GM19238 (cell line): ENCODE measurements around the gene STAB2.

ENCODE experiments used
- DNase-seq: peaks from one replicate; pipeline ENCODE4 v3.0.0; 2011; ENCODE audit warnings: low spot score; ENCODE audit not compliant: insufficient read length

STAB2 gene

DNA sequence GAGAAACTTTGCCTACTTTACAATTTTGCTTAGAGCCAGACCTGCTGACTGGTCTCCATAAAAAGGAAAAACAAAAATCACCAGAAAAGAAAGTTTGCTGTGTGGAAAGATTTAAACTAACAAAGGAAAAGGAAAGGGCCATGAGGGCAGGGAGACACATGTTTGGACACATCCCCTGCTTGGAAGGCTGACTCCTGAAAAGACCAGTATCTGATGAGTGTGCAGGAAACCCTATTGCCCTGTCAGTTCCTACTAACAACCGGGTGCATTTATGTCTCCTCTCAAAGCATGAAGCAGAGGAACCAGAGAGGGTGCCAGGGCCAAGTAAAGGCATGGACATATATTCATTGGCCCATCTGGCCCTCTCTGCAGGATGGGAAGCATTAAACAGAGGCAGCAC lies 7.0 kb upstream of the STAB2 start:
- no peak for DNase-seq

DNA sequence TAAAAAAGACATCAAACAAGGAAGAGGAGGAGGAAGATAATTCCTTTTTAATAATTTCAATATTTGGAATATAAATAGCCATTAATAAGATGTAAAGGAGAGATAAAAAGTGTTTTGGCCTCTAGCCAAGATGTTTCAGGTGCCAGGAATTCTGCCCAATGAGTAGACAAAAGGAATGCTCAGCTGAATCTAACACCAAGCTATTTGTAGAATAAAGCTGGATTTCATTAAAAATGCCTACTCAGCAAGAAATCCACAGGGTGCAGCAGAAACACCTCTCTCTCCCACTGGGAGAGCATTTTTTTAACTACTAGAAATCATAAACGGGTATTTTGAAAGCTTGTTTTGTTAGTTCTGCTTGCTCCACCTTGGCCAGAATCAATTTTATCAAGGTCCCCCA lies 4.1 kb upstream of the STAB2 start:
- DNase-seq: no peak

DNA sequence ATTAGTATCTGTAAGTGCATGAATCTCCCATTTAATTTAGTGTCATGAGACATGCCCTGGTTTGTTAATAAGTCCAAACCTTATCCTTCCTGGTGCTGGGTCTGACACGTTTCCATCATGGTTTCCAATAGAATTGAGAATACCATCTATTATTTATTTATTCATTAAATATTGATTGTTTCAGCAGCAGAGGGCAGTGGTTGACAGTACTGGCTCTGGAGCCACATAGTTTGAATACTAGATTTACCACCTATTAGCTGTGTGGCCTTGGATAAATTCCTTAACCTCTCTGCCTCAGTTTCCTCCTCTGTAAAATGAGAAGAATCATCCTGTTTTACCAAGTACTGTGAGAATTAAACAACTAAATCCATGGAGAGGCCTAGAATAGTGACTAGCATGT lies 941 bp upstream of the STAB2 start:
- no peak for DNase-seq

DNA sequence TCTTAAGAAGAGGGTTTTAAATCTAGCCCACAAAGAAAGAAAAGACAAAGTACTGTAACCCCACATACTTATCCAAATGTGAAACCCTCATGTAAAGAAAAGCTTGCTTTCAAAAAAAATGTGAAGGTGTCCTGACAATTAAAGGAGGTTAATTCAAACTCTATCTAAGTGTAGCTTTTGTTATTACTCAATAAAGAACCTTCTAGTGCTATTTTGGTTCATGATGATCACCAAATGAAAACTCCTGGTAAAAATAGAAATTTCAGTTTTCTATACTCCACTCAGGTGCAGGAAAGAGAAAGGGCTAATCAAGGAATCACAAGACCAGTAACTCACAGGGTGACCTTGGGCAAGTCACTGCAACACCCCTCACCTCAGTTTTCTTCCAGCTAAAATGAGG lies 1.6 kb downstream of the STAB2 start:
- DNase-seq: no peak

DNA sequence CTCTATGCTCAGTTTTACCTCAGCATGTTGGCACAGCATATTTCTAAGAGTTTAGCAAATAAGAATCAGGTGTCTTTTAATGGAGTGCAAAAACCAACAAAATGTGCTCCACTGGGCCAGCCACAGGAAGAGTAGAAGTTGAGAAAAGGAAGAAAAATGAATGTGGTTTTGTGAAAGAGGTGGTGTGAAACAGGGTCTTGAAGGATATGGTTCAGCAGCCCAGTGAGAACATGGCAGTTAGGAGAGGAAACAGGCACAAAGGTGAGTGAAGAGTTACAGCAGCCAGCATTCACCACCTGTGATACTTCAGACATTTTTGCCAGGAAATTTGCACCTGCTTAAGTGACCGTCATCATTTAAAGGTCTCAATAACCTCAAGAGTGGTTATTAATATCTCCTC lies 2.4 kb downstream of the STAB2 start:
- DNase-seq: no peak

DNA sequence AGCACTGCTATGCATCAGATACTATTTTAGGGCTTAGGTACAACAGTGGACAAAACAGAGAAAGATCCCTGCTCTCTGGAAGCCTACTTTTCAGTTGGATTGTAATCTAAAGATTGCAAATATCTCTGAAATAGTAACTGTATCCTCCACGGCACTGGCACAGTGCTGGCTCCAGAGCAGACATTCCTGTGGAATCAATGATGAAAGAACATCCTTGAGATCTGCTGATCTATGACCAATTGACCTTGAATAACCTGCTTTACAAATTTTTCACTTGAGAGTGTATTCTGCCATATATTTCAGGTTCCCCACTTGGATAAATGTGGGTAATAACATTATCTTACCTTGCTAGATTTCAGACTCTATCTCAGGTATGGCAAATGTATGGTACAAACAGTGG lies 3.2 kb downstream of the STAB2 start:
- DNase-seq: no peak

DNA sequence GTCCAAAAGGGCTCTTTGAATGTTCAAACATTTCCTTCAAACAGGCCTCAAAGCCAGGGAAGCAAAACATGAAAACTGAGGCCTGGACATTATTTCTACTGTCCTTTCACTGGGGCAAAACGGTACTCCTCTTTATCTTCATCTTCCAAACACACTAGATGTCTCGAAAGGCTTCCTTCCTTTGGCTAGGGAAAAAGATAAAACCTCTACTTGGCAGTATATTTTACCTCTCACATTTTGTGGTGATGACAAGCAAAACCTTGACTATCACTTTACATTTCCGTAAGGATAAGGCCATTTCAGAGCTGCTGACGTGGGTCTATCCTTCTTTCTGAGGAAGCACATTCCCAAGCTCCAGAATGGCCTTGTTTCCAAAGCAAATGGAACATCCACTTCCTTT lies 9.9 kb downstream of the STAB2 start:
- no peak for DNase-seq

DNA sequence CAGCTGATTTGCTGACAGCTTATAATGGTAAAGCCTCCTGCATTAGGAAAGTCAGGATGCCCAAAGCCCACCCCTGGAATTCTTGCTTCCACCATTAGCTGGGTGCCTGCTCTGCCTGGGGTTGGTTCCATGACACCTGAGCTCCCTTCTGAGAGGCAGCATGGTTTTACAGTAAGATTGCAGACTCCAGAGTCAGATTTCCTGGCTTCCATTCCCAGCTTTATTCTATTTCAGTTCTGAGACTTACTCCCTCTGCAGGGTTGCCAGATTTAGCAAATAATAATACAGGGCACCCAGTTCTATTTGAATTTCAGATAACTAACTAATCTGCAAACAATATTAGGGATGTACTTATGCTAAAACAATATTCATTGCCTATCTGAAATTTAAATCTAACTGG lies 12.2 kb downstream of the STAB2 start:
- no peak for DNase-seq

DNA sequence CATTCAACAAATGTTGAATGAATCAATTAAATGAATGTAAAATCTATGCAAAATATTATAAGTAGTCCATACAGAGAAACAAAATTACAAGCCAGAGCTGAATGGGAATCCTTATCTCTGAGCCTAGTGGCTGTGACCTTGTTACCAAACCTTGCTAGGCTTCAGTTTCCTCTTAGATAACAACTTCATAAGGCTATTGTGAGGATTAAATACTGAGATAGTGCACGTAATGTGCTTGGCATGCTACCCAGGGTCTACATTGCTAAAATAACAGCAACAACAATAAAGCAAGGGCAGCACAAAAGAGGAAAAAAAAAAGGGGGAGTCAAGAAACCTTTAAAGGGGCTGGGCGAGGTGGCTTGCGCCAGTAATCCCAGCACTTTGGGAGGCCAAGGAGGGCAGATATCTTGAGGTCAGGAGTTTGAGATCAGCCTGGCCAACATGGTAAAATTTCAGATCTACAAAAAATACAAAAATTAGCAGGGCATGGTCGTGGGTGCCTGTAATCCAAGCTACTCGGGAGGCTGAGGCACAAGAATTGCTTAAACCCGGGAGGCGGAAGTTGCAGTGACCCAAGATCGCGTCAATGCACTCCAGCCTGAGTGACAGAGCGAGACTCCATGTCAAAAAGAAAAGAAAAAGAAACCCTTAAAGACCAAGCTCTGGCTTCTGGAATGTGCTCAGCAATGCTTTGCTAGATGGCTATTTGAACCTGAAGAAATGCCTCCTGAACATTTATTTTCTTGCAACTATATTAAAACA lies 14.1 kb downstream of the STAB2 start:
- no peak for DNase-seq

DNA sequence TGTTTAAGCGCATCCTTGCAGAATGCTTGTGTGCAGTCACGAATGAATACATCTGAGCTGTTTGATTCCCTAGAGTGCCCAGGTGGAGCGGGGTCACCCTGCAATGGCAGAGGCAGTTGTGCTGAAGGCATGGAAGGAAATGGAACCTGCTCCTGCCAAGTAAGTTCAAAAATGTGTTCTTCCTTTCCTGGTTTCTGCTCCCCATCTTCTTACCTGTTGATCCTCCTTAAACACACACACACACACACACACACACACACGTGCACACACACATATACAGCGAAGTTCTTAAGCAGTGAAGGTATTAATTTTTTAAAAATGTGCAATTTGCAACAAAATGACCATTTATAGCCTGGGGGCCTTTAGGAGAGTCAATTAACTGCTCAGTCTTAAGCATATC lies 33.3 kb downstream of the STAB2 start:
- DNase-seq: no peak

DNA sequence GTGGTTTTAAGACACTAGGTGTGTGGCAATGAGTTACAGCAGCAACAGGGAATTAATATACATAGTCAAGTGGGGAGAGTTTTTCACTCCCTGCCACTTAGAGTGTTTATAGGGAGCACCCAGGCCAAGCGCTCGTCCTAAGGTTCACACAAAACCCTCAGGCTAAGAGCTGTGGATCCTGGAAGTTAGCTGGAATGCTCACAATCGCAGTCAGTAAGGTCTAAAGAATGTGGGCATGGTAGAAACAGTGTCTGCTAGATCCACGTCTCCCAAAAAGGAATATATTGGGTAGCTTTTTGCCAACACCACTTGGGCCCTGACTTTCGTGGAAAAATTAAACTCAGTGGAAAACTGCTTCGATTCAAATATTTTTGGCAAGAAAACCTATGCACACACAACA lies 36.6 kb downstream of the STAB2 start:
- DNase-seq: no peak

DNA sequence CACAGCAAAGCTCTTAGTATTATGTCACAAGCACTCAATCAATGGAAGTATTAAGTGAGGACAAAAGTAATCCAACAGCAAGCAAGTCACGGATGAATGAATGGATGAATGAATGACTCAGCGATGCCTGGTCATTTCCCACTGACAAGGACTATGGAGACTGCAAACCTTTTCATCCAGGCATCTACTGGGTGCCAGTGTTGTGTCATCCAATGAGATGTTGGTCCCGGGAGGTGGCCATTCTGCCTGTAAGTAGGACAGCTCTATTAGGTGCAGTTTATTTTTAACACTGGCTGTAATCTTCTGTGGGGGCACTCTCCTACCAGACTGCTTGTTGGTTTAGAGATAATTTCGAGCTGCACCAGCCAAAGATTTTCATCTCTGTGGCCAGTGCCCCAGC lies 39.4 kb downstream of the STAB2 start:
- no peak for DNase-seq

DNA sequence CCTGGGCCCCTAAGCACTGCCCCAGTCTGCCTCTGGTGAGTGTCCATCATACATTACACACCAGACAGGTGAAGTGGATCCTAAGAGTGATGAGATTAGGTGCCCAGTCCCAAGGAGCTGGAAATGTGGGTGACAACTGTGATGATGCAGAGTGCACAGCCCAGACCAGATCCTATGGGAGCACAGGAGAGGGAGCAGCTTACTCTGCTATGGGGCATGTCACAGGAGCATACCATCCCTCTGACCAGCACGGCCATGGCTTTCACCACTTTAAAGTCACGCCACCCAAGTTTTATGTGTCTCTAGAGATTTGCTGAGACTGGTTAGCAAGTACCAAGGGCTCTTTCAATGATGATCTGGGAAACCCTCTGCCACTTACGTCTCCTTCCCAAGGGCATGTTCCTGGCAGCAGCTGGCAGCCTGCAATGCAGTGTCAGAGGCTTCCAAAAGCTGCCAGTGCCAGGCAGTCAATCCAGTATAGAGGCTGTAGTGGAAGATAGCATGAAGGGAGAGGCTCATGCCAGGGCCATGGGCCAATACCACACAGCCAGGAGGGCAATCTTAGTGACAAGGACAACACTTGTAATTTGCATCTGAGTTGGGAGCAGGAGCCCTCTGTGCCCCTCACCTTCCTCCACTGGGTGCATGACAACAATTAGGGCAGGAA lies 40.2 kb downstream of the STAB2 start:
- DNase-seq: no peak

DNA sequence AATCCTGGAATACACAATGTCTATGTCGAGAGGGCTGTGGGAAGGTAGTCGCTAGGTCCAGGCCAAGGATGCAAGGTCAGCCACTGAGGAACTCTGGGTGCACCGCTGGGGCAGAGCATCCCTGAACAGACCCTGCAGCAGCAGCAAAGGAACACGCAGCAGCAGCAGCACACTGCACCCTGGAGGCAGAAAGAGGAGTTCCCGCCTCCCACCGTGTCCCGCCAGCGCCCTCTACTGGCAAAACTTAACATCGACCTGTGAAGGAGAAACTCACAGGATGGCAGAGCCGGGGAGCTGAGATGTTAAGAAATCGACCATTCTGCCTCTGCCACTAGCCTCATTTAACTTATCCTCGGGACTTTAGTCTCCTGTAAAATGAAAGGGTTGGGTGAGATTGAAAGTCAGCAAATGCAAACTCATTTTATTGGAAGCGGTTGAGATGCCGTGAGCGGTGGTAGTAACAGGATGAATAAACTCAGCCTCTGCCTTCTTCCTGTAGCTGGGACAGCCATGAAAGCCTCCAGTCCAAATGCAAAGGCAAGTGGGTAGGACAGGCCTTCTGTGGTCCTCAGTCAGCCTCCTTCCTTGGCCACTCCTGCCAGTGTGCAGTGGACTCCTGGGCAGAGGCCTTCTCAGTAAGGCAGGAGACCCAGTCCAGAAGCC lies 45.6 kb downstream of the STAB2 start:
- peak; percentile 78 for DNase-seq

DNA sequence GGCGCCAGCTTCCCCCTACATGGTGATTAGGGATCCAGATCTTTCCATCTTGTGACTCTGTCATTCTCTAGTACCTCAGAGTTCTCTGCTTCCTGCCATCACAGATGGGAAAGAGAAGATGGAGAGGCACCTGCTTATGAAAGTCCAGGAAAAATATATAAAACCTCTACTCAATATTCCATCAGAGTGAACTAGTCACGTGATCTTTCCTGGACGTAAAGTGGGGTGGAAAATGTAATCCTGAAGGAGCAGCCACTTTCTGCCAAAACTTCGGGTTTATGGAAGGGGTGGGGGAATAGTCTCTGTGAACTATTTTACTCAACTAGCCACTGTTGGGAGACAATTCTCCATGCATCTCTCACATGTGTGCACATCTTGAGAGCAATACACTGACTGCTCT lies 47.7 kb downstream of the STAB2 start:
- no peak for DNase-seq

DNA sequence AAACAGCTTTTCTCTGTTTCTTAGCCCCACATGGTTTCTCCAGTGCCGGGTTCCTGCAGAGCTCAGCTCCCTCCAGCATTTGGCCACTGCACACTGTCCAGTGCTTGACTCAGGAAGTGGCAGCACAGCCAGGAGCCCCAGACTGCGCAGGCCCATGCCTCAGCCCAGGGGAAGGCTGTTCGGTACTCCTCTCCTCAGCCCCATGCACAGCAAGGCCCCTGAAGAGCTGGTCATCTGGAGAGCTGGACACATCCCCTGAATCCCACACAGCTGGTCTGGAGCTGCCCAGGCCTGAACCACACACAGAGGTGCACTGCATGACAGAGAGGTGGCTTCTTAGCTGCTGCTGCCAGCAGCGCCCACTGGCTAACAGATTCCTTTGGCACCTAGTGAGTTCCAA lies 48.3 kb downstream of the STAB2 start:
- DNase-seq: no peak

DNA sequence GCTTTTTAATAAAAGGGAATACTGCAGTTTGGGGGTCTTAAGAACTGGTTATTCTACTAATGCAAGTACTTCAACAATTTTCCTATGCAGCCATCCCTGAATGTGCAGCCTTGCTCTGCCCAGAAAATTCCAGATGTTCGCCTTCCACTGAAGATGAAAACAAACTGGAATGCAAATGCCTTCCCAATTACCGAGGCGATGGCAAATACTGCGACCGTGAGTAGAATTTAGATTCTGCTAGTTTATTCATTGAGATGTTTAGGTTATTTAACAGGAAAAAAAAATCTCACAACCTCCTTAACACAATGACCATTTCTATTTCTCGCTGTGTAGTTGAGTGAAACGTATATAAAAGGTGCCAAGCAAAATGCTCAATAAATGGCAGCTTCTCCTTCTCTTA lies 49.9 kb downstream of the STAB2 start:
- DNase-seq: no peak

DNA sequence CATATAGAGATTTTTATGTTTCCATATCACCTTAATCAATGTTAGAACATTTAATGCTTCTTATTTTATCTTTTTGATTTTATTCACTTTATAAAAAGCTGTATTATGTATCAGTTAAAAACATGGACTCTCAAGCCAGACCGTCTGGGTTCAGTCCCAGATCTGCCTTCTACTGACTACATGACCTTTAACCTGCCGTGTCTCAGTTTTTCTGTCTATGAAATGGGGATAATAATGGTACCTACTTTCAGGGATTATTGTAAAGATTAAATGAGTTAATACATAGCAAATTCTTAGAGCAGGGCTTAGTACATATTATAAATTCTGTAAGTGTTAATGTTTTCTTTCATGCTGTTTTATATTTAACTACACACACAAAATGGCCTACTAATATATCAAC lies 50.4 kb downstream of the STAB2 start:
- no peak for DNase-seq

DNA sequence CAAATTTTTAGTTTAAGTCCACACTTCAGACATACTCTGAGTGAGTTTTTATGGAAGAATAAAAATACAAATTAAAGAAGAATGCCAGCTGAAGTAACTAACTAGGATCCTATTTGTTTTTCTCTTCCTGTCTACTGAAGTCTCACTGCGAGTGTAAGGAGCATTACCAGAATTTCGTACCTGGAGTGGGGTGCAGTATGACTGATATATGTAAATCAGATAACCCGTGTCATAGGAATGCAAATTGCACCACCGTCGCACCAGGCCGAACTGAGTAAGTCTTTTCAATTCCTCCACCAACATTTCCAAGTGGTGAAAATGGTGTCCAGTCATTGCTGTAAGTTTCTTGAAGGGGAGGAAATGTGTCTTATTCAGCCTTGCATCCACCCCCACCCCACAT lies 52.9 kb downstream of the STAB2 start:
- no peak for DNase-seq

DNA sequence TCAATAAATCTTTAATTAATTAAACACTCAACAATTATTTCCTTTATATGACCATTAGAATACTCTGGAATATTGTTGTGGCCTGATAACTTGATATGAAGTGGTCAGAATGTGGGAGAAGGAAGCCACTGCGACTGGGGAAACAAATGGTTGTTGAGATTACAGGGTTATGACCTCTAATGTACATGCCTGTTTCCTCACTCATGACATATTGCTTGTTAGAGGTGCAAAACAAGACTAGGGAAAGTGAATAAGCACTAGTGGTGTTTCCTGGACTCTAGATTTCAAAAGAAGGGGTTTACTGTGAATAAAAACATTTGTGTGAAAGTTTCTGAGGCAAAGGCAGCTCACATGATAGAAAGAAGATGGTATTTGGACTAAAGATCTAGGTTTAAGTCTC lies 53.3 kb downstream of the STAB2 start:
- no peak for DNase-seq

DNA sequence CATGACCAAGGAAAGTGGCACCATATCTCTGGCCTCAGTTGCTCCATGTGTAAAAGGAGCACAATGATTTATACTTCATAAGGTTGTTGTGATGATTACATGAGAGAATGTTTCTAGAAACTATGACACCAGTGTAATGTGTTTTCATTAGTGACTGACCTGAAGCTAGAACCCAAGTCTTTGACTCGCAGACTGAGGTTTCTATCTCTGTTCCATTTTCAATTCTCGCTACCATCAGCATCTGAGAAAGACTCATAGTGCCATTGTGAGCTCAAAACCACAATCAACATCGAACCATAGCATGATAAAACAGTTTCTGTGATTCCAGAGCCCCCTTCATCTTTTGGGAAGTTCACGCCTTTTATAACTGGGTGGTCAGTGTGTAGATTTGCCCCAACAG lies 53.8 kb downstream of the STAB2 start:
- DNase-seq: no peak

DNA sequence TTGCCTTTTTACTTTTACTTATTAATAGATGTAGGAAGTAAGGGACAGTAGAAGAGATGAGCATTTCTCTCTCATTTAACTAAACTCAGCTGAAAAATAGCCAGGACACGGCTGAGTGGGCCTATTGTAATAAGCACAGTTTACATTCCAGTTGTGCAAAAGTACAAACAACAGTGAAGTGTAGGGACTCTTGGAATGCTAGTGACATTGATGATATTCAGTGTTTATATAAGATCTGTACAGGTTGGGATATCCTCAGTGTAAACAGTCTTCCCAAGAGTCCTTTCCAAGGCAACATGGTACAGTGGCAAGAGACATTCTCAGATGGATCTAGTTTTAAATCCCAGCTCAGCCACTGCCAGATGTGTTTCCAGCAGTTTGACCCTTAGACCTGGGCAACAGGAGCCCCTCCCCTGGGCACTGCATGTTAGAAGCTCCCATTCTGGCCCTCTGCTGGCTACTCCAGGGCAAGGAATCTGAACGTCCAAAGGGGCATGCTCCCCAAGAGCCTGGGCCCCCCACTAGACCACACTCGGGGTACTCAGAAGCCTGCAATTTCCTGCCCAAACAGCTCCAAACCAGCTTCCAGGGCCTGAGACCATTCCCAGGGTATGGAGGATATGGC lies 55.3 kb downstream of the STAB2 start:
- no peak for DNase-seq
